Vagina (tissue), 2 donors: ENCODE results near the gene NLGN1. TPM values are rescaled to one million over a fixed set of nuclear protein-coding genes. Genes with fewer than 3 reads are reported as not detected.

ENCODE experiments used
- DNase-seq, 2 donors: peaks; one replicate each; pipeline ENCODE4 v3.0.0-alpha.2; 2017; ENCODE audit errors: extremely low spot score in 2 of 2
- H3K27ac ChIP-seq: fragments of 200-600 bp; sonication (generic); one replicate; pipeline ENCODE4 v1.5.1; 2019
- H3K27me3 ChIP-seq: fragments of 200-600 bp; sonication (generic); one replicate; pipeline ENCODE4 v1.5.1; 2019
- H3K36me3 ChIP-seq, 2 donors: fragments of 200-600 bp; sonication (generic); one replicate each; pipeline ENCODE4 v1.5.1; 2017 to 2019
- H3K4me1 ChIP-seq: fragments of 200-600 bp; sonication (generic); one replicate; pipeline ENCODE4 v1.5.1; 2019
- H3K4me3 ChIP-seq, 2 donors: fragments of 200-600 bp; sonication (generic); 1 replicate in 1 of 2; 2 replicates in 1 of 2; pipeline ENCODE4 v1.5.1; 2016 to 2019
- H3K9me3 ChIP-seq: fragments of 200-600 bp; sonication (generic); one replicate; pipeline ENCODE4 v1.5.1; 2019
- POLR2A ChIP-seq, 2 donors: fragments of 450-650 bp; IDR thresholded peaks; one replicate each; pipeline ENCODE4 v1.6.1; 2017; ENCODE audit warnings: antibody characterized with exemption in 2 of 2, mild to moderate bottlenecking in 2 of 2, moderate library complexity in 2 of 2
- POLR2AphosphoS5 ChIP-seq, 2 donors: sonication (generic); formaldehyde crosslinking; IDR thresholded peaks; one replicate each; pipeline ENCODE4 v1.9.0; 2017; ENCODE audit warnings: antibody characterized with exemption in 2 of 2, mild to moderate bottlenecking in 2 of 2, low read depth in 1 of 2; ENCODE audit not compliant: insufficient read depth in 1 of 2
- intact Hi-C: fragments of 100-400 bp; cut with DNase I; formaldehyde crosslinking; loops from one replicate; pipeline ENCODE4 v1.15.1; 2023
- total RNA-seq: library from RNA; depleted of rRNA; stranded (reverse); fragments of >200 nt; gene quantifications from one replicate; pipeline ENCODE4 v1.2.3, GENCODE V29; 2016
- TF ChIP-seq, protein P1 (sequence below), 3 experiments: fragments of 450-650 bp in 2 of 3; fragments of 200-600 bp in 1 of 3; sonication (generic) in 1 of 3; IDR thresholded peaks; one replicate each; pipeline ENCODE4 v1.5.1; 2017 to 2019; ENCODE audit warnings: antibody characterized with exemption in 3 of 3, mild to moderate bottlenecking in 2 of 3, moderate library complexity in 2 of 3

The NLGN1 gene
- total RNA-seq, 1 donor from 2014 or later = 4.7 TPM

DNA sequence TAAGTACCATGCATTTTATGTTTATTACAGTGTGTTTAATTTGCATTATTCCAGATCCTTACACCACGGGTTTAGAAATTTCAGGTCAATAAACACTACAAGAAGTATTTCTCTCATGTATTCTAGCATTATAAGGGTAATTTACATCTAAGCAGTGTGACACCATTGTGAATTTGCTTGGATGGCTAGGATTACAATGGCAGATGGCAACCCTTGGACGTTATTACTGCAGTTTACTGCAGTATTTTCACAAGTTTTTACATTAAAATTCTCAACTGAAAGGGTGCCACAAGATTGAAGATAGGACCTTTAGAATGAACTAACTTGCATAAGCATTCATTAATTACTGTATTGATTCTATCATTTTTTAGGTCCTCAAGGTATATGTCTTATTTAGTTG, 538.8 kb downstream of the NLGN1 start:
- no peaks in the 10 kb centered on the region for H3K36me3 ChIP-seq
- DNase-seq = no peak
- no peaks in the 10 kb centered on the region for H3K27me3 ChIP-seq
- intact Hi-C loops = no loop called here
- no peaks in the 10 kb centered on the region for H3K9me3 ChIP-seq
- TF ChIP-seq POLR2AphosphoS5 (IDR thresholded peaks at IDR 0.05; ENCODE audit: insufficient read depth in 1 of 2, low read depth in 1 of 2) (no peak), POLR2A (IDR thresholded peaks at IDR 0.05) (no peak)
- TF ChIP-seq, protein P1, sequence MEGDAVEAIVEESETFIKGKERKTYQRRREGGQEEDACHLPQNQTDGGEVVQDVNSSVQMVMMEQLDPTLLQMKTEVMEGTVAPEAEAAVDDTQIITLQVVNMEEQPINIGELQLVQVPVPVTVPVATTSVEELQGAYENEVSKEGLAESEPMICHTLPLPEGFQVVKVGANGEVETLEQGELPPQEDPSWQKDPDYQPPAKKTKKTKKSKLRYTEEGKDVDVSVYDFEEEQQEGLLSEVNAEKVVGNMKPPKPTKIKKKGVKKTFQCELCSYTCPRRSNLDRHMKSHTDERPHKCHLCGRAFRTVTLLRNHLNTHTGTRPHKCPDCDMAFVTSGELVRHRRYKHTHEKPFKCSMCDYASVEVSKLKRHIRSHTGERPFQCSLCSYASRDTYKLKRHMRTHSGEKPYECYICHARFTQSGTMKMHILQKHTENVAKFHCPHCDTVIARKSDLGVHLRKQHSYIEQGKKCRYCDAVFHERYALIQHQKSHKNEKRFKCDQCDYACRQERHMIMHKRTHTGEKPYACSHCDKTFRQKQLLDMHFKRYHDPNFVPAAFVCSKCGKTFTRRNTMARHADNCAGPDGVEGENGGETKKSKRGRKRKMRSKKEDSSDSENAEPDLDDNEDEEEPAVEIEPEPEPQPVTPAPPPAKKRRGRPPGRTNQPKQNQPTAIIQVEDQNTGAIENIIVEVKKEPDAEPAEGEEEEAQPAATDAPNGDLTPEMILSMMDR (IDR thresholded peaks at IDR 0.05) = no peak
- H3K4me1 ChIP-seq = no peaks in the 10 kb centered on the region
- no peak overlapping the region for H3K27ac ChIP-seq
- H3K4me3 ChIP-seq = no peak overlapping the region

DNA sequence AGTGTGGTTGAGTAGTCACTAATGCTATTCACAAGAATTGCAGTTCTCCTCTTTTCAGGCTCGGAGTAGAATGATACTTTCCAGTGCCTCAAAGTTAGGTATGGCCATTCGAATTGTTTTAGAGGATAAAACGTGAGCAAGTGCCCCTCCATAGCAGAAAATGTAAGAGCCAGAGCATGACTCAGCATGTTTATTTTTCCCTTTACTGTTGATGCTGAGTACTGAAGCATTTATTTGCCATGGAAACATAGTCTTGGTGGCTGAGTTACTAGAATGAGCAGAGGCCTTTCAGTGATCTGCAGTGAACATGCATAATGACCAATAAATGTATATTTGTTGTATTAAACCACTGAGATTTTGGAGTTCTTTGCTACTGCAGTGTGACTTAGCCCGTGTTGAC, 540.6 kb downstream of the NLGN1 start:
- intact Hi-C loops = no loop called here
- H3K9me3 ChIP-seq = no peaks in the 10 kb centered on the region
- H3K27ac ChIP-seq = no peak overlapping the region
- H3K4me3 ChIP-seq = no peak overlapping the region
- H3K36me3 ChIP-seq = no peaks in the 10 kb centered on the region
- TF ChIP-seq, protein P1 (IDR thresholded peaks at IDR 0.05) = no peak
- TF ChIP-seq POLR2A (IDR thresholded peaks at IDR 0.05) = no peak
- no peak for TF ChIP-seq POLR2AphosphoS5 (IDR thresholded peaks at IDR 0.05; ENCODE audit: insufficient read depth in 1 of 2, low read depth in 1 of 2)
- H3K27me3 ChIP-seq = no peaks in the 10 kb centered on the region
- H3K4me1 ChIP-seq = no peaks in the 10 kb centered on the region
- no peak for DNase-seq

- TF ChIP-seq, protein P1 (IDR thresholded peaks at IDR 0.05) = no peak
- TF ChIP-seq POLR2A (IDR thresholded peaks at IDR 0.05) (no peak), POLR2AphosphoS5 (IDR thresholded peaks at IDR 0.05; ENCODE audit: insufficient read depth in 1 of 2, low read depth in 1 of 2) (no peak)
- Histone ChIP-seq H3K9me3 (no peaks in the 10 kb centered on the region), H3K4me3 (no peak overlapping the region), H3K27ac (no peak overlapping the region), H3K36me3 (no peaks in the 10 kb centered on the region), H3K27me3 (no peaks in the 10 kb centered on the region), H3K4me1 (no peaks in the 10 kb centered on the region)
- no peak for DNase-seq
- intact Hi-C loops = no loop called here
Measured at GRCh38 chr3:173938616-173939015, 541.1 kb downstream of the NLGN1 start.

GRCh38 chr3:173939331-173939730, 541.8 kb downstream of the NLGN1 start:
- no peak overlapping the region for H3K27ac ChIP-seq
- TF ChIP-seq, protein P1 (IDR thresholded peaks at IDR 0.05) = no peak
- TF ChIP-seq POLR2A (IDR thresholded peaks at IDR 0.05) = no peak
- H3K9me3 ChIP-seq = no peaks in the 10 kb centered on the region
- intact Hi-C loops = no loop called here
- H3K4me1 ChIP-seq = no peaks in the 10 kb centered on the region
- no peaks in the 10 kb centered on the region for H3K27me3 ChIP-seq
- no peak for DNase-seq
- H3K36me3 ChIP-seq = no peaks in the 10 kb centered on the region
- H3K4me3 ChIP-seq = no peak overlapping the region

GRCh38 chr3:173943264-173943663, 545.7 kb downstream of the NLGN1 start:
- no peak for TF ChIP-seq POLR2A (IDR thresholded peaks at IDR 0.05)
- no peak for TF ChIP-seq POLR2AphosphoS5 (IDR thresholded peaks at IDR 0.05; ENCODE audit: insufficient read depth in 1 of 2, low read depth in 1 of 2)
- no peaks in the 10 kb centered on the region for H3K9me3 ChIP-seq

DNA sequence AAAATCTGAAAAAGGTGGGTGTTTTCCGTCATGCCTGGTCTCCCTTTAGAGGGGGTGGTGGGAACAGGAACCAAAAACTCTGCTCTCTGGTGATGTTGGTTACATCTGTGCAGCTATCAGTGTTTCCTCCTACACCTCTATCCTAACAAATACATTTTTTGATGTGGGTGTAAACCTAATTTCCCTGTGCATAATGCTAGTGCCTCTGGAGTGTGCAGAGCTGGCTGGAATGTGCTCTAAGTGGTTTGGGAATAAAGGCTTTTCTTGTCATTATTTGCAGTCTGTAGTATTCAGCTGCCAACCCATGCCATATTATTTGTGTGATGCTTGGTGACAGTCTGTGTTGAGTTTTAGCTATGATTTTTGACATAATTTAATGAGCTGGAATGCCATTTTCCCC, 547.6 kb downstream of the NLGN1 start:
- Histone ChIP-seq H3K36me3 (no peaks in the 10 kb centered on the region), H3K4me1 (no peaks in the 10 kb centered on the region), H3K4me3 (no peak overlapping the region), H3K27ac (no peak overlapping the region), H3K9me3 (no peaks in the 10 kb centered on the region), H3K27me3 (no peaks in the 10 kb centered on the region)
- DNase-seq = no peak
- intact Hi-C loops = no loop called here
- TF ChIP-seq POLR2AphosphoS5 (IDR thresholded peaks at IDR 0.05; ENCODE audit: insufficient read depth in 1 of 2, low read depth in 1 of 2) (no peak), POLR2A (IDR thresholded peaks at IDR 0.05) (no peak)
- TF ChIP-seq, protein P1 (IDR thresholded peaks at IDR 0.05) = no peak

More at GRCh38 chr3:173943264-173943663, 545.7 kb downstream of the NLGN1 start:
- no peaks in the 10 kb centered on the region for H3K36me3 ChIP-seq
- intact Hi-C loops = no loop called here
- no peak overlapping the region for H3K4me3 ChIP-seq
- H3K4me1 ChIP-seq = no peaks in the 10 kb centered on the region
- H3K27me3 ChIP-seq = no peaks in the 10 kb centered on the region
- DNase-seq = no peak
- no peak overlapping the region for H3K27ac ChIP-seq
